ENCODE measurements around the gene SNTG2. TPM values are rescaled to one million over a fixed set of nuclear protein-coding genes. Genes with fewer than 3 reads are reported as not detected.
"Not testable (repeated sequence)": the region's sequence is repeated elsewhere in the genome, so short reads cannot be mapped to it uniquely, and the experiment has no call there.

Gene SNTG2
- total RNA-seq, 1 donor from 2014 or later: 0.47 TPM

DNA sequence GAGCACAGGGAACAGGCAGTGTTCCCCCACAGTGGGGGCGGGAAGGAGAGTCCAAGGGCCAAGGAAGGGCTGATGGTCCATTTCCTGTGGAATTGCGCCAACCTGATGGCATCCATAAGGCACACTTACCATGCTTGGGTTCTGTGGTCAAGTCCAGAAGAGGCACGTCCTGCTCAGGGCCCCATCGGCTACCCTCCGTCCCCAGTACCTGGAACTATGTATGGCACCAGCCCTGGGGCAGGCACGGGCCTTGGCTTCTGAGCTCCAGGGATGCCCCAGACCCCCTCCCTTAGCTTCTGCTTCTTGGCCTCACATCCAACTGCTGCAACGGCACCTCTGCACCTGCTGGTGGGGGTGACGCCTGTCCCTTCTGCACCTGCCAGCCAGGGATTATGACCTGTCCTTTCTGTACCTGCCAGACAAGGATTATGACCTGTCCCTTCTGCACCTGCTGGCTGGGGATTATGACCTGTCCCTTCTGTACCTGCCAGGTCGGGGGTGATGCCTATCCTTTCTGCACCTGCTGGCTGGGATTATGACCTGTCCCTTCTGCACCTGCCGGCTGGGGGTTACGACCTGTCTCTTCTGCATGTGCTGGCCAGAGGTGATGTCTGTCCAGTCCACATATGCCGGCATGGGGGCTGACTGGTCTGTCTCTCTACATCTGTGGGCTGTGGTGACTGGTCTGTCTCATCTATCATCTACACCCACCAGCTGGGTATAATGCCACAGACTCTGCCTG, 45.4 kb upstream of the SNTG2 start:
- TF ChIP-seq, protein P1, sequence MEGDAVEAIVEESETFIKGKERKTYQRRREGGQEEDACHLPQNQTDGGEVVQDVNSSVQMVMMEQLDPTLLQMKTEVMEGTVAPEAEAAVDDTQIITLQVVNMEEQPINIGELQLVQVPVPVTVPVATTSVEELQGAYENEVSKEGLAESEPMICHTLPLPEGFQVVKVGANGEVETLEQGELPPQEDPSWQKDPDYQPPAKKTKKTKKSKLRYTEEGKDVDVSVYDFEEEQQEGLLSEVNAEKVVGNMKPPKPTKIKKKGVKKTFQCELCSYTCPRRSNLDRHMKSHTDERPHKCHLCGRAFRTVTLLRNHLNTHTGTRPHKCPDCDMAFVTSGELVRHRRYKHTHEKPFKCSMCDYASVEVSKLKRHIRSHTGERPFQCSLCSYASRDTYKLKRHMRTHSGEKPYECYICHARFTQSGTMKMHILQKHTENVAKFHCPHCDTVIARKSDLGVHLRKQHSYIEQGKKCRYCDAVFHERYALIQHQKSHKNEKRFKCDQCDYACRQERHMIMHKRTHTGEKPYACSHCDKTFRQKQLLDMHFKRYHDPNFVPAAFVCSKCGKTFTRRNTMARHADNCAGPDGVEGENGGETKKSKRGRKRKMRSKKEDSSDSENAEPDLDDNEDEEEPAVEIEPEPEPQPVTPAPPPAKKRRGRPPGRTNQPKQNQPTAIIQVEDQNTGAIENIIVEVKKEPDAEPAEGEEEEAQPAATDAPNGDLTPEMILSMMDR (conservative IDR thresholded peaks at IDR 0.05): no peak
- H3K4me1 Mint-ChIP-seq: peaks cover 4% of the 10 kb centered on the region
- no peaks in the 10 kb centered on the region for H3K36me3 Mint-ChIP-seq (ENCODE audit: low read depth)
- H3K27ac Mint-ChIP-seq (ENCODE audit: unreplicated experiment): no peak overlapping the region
- H3K9me3 Mint-ChIP-seq: peaks cover 4% of the 10 kb centered on the region
- DNase-seq (ENCODE audit: low read depth, low spot score): no peak
- no peaks in the 10 kb centered on the region for H3K27me3 Mint-ChIP-seq (ENCODE audit: low read depth)
- H3K4me3 Mint-ChIP-seq: no peak overlapping the region

DNA sequence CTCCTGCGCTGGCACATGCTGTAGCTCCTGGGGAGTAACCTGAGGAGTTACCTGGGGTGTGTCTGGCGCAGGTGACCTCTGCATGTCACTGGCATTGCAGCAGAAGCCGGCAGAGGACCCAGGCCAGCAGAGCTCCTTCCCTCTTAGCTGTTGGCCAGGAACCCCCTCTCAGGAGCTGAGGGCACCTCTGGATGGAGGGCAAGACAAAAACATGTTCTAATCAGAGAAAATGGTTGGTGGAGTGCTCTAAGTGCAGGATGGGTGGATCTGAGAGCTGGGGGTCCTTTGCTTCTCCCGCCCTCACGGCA, 44.9 kb upstream of the SNTG2 start:
- H3K27ac Mint-ChIP-seq (ENCODE audit: unreplicated experiment): no peak overlapping the region
- DNase-seq (ENCODE audit: low read depth, low spot score): no peak
- TF ChIP-seq, protein P1 (conservative IDR thresholded peaks at IDR 0.05): no peak
- H3K27me3 Mint-ChIP-seq (ENCODE audit: low read depth): no peaks in the 10 kb centered on the region
- H3K36me3 Mint-ChIP-seq (ENCODE audit: low read depth): no peaks in the 10 kb centered on the region
- peaks cover 4% of the 10 kb centered on the region for H3K9me3 Mint-ChIP-seq
- peaks cover 4% of the 10 kb centered on the region for H3K4me1 Mint-ChIP-seq
- H3K4me3 Mint-ChIP-seq: no peak overlapping the region

DNA sequence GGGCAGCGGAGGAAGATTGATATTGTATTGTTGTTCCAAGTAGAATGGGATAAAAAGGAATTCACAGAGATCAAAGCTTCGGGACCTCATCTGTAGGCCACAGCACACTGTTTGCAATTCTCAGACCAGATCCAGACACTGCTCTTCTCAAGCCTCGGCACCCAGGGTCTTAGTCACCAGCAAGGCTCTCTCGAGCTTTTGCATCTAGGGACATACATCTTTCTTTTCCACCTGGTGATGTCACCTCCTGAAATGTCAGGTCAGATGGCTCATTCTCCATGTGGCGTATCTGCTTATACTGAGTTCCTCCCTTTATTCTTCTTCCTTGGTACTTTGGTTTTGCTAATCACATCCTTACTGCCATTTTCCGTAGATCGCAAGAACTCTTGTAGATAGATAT, 42.9 kb upstream of the SNTG2 start:
- no peak overlapping the region for H3K27ac Mint-ChIP-seq (ENCODE audit: unreplicated experiment)
- H3K27me3 Mint-ChIP-seq (ENCODE audit: low read depth): no peaks in the 10 kb centered on the region
- no peak overlapping the region for H3K4me3 Mint-ChIP-seq
- H3K9me3 Mint-ChIP-seq: no peaks in the 10 kb centered on the region
- no peak for DNase-seq (ENCODE audit: low read depth, low spot score)
- TF ChIP-seq, protein P1 (conservative IDR thresholded peaks at IDR 0.05): no peak
- H3K36me3 Mint-ChIP-seq (ENCODE audit: low read depth): no peaks in the 10 kb centered on the region
- H3K4me1 Mint-ChIP-seq: peaks cover 4% of the 10 kb centered on the region

DNA sequence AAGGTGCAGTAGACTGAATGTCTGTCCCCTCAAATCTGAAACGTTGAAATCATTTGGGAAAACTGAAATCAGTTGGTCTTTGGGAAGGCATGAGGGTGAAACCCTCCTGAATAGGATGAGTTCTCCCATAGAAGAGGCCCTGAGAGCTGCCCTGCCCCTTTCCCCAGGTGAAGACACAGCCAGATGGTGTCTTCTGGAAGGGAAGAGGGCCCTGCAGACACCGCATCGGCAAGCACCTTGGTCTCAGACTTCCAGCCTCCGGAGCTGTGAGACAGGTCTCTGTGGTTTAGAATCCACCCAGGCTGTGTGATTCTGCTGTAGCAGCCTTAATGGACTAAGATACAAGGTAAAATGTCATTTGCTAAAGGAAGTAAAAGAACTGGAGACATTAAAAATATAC, 42.1 kb upstream of the SNTG2 start:
- no peak overlapping the region for H3K4me3 Mint-ChIP-seq
- H3K27ac Mint-ChIP-seq (ENCODE audit: unreplicated experiment): no peak overlapping the region
- H3K4me1 Mint-ChIP-seq: peaks cover 4% of the 10 kb centered on the region
- no peaks in the 10 kb centered on the region for H3K27me3 Mint-ChIP-seq (ENCODE audit: low read depth)
- no peak for DNase-seq (ENCODE audit: low read depth, low spot score)
- TF ChIP-seq, protein P1 (conservative IDR thresholded peaks at IDR 0.05): no peak
- H3K9me3 Mint-ChIP-seq: no peaks in the 10 kb centered on the region
- H3K36me3 Mint-ChIP-seq (ENCODE audit: low read depth): no peaks in the 10 kb centered on the region

DNA sequence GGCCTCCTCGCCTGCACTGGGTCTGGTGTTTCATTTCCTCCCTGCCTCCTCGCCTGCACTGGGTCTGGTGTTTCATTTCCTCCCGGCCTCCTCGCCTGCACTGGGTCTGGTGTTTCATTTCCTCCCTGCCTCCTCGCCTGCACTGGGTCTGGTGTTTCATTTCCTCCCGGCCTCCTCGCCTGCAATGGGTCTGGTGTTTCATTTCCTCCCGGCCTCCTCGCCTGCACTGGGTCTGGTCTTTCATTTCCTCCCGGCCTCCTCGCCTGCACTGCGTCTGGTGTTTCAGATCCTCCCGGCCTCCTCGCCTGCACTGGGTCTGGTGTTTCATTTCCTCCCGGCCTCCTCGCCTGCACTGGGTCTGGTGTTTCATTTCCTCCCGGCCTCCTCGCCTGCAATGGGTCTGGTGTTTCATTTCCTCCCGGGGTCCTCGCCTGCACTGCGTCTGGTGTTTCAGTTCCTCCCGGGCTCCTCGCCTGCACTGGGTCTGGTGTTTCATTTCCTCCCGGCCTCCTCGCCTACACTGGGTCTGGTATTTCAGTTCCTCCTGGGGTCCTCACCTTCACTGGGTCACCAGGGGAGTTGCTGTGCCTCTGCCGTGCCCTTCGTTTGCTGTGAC, 40.8 kb upstream of the SNTG2 start:
- H3K4me3 Mint-ChIP-seq: not testable (repeated sequence)

DNA sequence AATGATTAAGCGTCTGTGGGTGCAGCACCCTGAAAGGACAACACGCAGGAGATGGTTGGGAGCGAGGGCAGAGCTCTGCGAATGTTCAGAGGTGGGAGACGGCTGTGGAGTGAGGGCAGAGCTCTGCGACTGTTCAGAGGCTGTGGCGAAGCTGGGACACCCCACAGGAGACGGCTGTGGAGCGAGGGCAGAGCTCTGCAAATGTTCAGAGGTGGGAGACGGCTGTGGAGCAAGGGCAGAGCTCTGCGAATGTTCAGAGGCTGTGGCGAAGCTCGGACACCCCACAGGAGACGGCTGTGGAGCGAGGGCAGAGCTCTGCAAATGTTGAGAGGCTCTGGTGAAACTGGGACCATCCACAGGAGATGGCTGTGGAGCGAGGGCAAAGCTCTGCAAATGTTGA, 40.0 kb upstream of the SNTG2 start:
- H3K36me3 Mint-ChIP-seq (ENCODE audit: low read depth): no peaks in the 10 kb centered on the region
- TF ChIP-seq, protein P1 (conservative IDR thresholded peaks at IDR 0.05): no peak
- H3K4me1 Mint-ChIP-seq: no peaks in the 10 kb centered on the region
- peak overlapping the region; percentile 10 for H3K27ac Mint-ChIP-seq (ENCODE audit: unreplicated experiment)
- H3K27me3 Mint-ChIP-seq (ENCODE audit: low read depth): no peaks in the 10 kb centered on the region
- H3K9me3 Mint-ChIP-seq: no peaks in the 10 kb centered on the region
- no peak for DNase-seq (ENCODE audit: low read depth, low spot score)
- H3K4me3 Mint-ChIP-seq: no peak overlapping the region

More for the DNA sequence above, 40.8 kb upstream of the SNTG2 start:
- H3K4me1 Mint-ChIP-seq; DNase-seq (ENCODE audit: low read depth, low spot score); H3K9me3 Mint-ChIP-seq; H3K27me3 Mint-ChIP-seq (ENCODE audit: low read depth); H3K36me3 Mint-ChIP-seq (ENCODE audit: low read depth); H3K27ac Mint-ChIP-seq (ENCODE audit: unreplicated experiment): not testable (repeated sequence)
